Gastrocnemius medialis (tissue), 4 donors: ENCODE data around the gene TANC1. TPM values are rescaled to one million over a fixed set of nuclear protein-coding genes. Genes with fewer than 3 reads are reported as not detected.
A peak's percentile ranks its signal among the peaks of the same experiment; 100 is the strongest.

ENCODE experiments used
- ATAC-seq, 2 donors: fragments of 150-250 bp; one replicate each; pipeline ENCODE4 v1.9.1; 2016
- DNase-seq, 2 donors: peaks; one replicate each; pipeline ENCODE4 v3.0.0-alpha.2; 2019
- H3K27ac ChIP-seq, 4 donors: fragments of 200-600 bp; sonication (generic); 1 replicate in 1 of 4; 2 replicates in 3 of 4; pipeline ENCODE4 v1.5.1; 2016 to 2018; ENCODE audit warnings: mild to moderate bottlenecking in 2 of 4, moderate library complexity in 1 of 4
- H3K27me3 ChIP-seq, 3 donors: fragments of 200-600 bp; sonication (generic) in 2 of 3; 1 replicate in 1 of 3; 2 replicates in 2 of 3; pipeline versions ENCODE4 v1.5.1 to v1.6.0; 2016 to 2019; ENCODE audit warnings: mild to moderate bottlenecking in 1 of 3, moderate library complexity in 1 of 3
- H3K36me3 ChIP-seq, 2 donors: fragments of 200-600 bp; sonication (generic) in 1 of 2; one replicate each; pipeline ENCODE4 v1.5.1; 2017 to 2018
- H3K4me1 ChIP-seq, 2 donors: fragments of 200-600 bp; sonication (generic) in 1 of 2; one replicate each; pipeline ENCODE4 v1.5.1; 2016 to 2017; ENCODE audit warnings: mild to moderate bottlenecking in 2 of 2
- H3K4me3 ChIP-seq, 4 donors: fragments of 200-600 bp; sonication (generic) in 3 of 4; 1 replicate in 1 of 4; 2 replicates in 3 of 4; pipeline ENCODE4 v1.5.1; 2016 to 2019; ENCODE audit warnings: mild to moderate bottlenecking in 2 of 4
- H3K9me3 ChIP-seq, 3 donors: fragments of 200-600 bp; sonication (generic) in 2 of 3; 1 replicate in 1 of 3; 2 replicates in 2 of 3; pipeline ENCODE4 v1.5.1; 2016 to 2019
- CTCF ChIP-seq, 5 experiments: fragments of 450-650 bp in 3 of 5; fragments of 200-600 bp in 2 of 5; sonication (generic) in 2 of 5; IDR thresholded peaks in 4 of 5; conservative IDR thresholded peaks in 1 of 5; 1 replicate in 4 of 5; 2 replicates in 1 of 5; pipeline ENCODE4 v1.5.1; 2016 to 2019; ENCODE audit warnings: antibody characterized with exemption in 5 of 5, mild to moderate bottlenecking in 3 of 5, moderate library complexity in 3 of 5
- POLR2A ChIP-seq, 2 donors: fragments of 450-650 bp; IDR thresholded peaks; one replicate each; pipeline ENCODE4 v1.6.1; 2017; ENCODE audit warnings: antibody characterized with exemption in 2 of 2, mild to moderate bottlenecking in 2 of 2, moderate library complexity in 2 of 2
- in situ Hi-C, 4 donors: fragments of 200-750 bp; cut with MboI; loops; one replicate each; pipeline versions ENCODE4 v1.15.0 to v1.8.0; 2017; ENCODE audit warnings: low sequenced_read_pairs in 4 of 4
- intact Hi-C: fragments of 100-400 bp; cut with DNase I; formaldehyde crosslinking; loops from one replicate; pipeline ENCODE4 v1.15.1; 2023; ENCODE audit warnings: low total_unique reads
- total RNA-seq, 4 donors: library from RNA; depleted of rRNA; stranded (reverse); fragments of >200 nt; gene quantifications; one replicate each; pipeline versions ENCODE4 v1.1.0 to v1.2.3, GENCODE V29; 2016

TANC1 gene
- total RNA-seq, 4 donors from 2014 or later = 5.1 to 9.9 (median 5.4) TPM

GRCh38 chr2:158932131-158932645 lies 36.3 kb upstream of the TANC1 start:
- H3K4me1 ChIP-seq = no peaks in the 10 kb centered on the region
- no peak overlapping the region for H3K4me3 ChIP-seq
- intact Hi-C loops = no loop called here
- in situ Hi-C loops = no loop called here
- no peak overlapping the region for H3K27ac ChIP-seq
- no peaks in the 10 kb centered on the region for H3K9me3 ChIP-seq
- no peaks in the 10 kb centered on the region for H3K36me3 ChIP-seq
- ATAC-seq (no peak), DNase-seq (no peak)
- H3K27me3 ChIP-seq = no peaks in the 10 kb centered on the region
- TF ChIP-seq POLR2A (IDR thresholded peaks at IDR 0.05) = no peak
- no peak for TF ChIP-seq CTCF (IDR thresholded peaks at IDR 0.05 in 4 of 5, conservative IDR thresholded peaks at IDR 0.05 in 1 of 5)

- Histone ChIP-seq H3K27ac (no peak overlapping the region), H3K27me3 (no peaks in the 10 kb centered on the region), H3K9me3 (no peaks in the 10 kb centered on the region), H3K4me1 (no peaks in the 10 kb centered on the region), H3K36me3 (no peaks in the 10 kb centered on the region), H3K4me3 (no peak overlapping the region)
- DNase-seq (no peak), ATAC-seq (no peak)
- no peak for TF ChIP-seq CTCF (IDR thresholded peaks at IDR 0.05 in 4 of 5, conservative IDR thresholded peaks at IDR 0.05 in 1 of 5)
- intact Hi-C loops (no loop called here), in situ Hi-C loops (no loop called here)
These were observed 34.3 kb upstream of the TANC1 start for GRCh38 chr2:158934170-158934569.

- in situ Hi-C loops = no loop called here
- Histone ChIP-seq H3K27ac (no peak overlapping the region), H3K4me1 (no peaks in the 10 kb centered on the region), H3K36me3 (no peaks in the 10 kb centered on the region), H3K9me3 (no peaks in the 10 kb centered on the region), H3K27me3 (no peaks in the 10 kb centered on the region), H3K4me3 (no peak overlapping the region)
- DNase-seq = no peak
- ATAC-seq = no peak
- TF ChIP-seq CTCF (IDR thresholded peaks at IDR 0.05 in 4 of 5, conservative IDR thresholded peaks at IDR 0.05 in 1 of 5) (no peak), POLR2A (IDR thresholded peaks at IDR 0.05) (no peak)
- intact Hi-C loops = no loop called here
These were observed 32.8 kb upstream of the TANC1 start for GRCh38 chr2:158935617-158936016.

GRCh38 chr2:158936978-158937377 lies 31.5 kb upstream of the TANC1 start:
- H3K4me1 ChIP-seq = no peaks in the 10 kb centered on the region
- TF ChIP-seq POLR2A (IDR thresholded peaks at IDR 0.05) (no peak), CTCF (IDR thresholded peaks at IDR 0.05 in 4 of 5, conservative IDR thresholded peaks at IDR 0.05 in 1 of 5) (no peak)
- DNase-seq (no peak), ATAC-seq (peak; percentile 60 to 90)
- in situ Hi-C loops = no loop called here
- no peaks in the 10 kb centered on the region for H3K27me3 ChIP-seq
- no peaks in the 10 kb centered on the region for H3K9me3 ChIP-seq
- intact Hi-C loops = no loop called here
- H3K4me3 ChIP-seq = no peak overlapping the region
- no peaks in the 10 kb centered on the region for H3K36me3 ChIP-seq
- peak overlapping the region in 2 of 4 donors; percentile 8 to 46 for H3K27ac ChIP-seq

- Histone ChIP-seq H3K9me3 (no peaks in the 10 kb centered on the region), H3K36me3 (no peaks in the 10 kb centered on the region), H3K4me1 (no peaks in the 10 kb centered on the region), H3K4me3 (no peak overlapping the region), H3K27ac (no peak overlapping the region), H3K27me3 (no peaks in the 10 kb centered on the region)
- in situ Hi-C loops = no loop called here
- ATAC-seq (no peak), DNase-seq (no peak)
- intact Hi-C loops = no loop called here
- TF ChIP-seq CTCF (IDR thresholded peaks at IDR 0.05 in 4 of 5, conservative IDR thresholded peaks at IDR 0.05 in 1 of 5) (no peak), POLR2A (IDR thresholded peaks at IDR 0.05) (no peak)
These were observed 28.1 kb upstream of the TANC1 start for GRCh38 chr2:158940356-158940755.
